ENCODE data around the gene LDLRAD4.

DNA sequence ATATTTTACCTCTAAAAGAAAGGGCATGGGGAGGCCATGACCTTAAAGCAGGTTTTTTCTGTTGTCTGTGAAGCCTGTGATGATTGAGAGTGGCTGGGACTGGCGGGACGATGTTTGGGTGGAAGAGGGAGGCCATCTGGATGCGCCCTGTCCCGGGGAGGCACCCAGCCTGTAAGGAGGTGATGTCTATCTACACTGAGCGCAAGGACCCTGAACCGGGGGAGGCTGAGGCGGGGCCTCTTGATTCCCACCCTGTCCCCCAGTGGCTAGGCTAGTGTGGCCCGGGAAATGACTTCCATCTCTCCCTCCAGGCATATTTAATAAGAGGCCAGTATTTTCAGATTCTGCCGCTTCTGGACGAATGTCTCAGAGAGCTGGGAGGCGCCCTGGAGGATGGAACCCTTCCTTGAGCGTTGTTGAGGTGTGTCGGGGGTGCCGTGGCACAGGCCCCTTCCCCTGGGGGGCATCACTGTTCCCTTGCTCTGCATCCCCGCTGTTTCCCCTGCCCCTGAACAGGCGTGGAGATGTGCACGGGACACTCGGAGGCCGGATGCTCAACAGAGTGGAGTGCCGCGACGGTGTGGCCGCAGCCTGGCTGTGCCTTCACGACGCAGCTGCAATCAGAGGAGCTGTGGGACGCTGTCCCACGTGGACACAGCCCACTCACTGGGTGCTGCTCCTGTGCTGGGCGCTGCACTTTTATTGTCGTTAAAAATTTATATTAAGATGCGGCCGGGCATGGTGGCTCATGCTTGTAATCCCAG, 185.4 kb downstream of the LDLRAD4 start:
- no peak for TF ChIP-seq CTCF (IDR thresholded peaks at IDR 0.05)
- TF ChIP-seq POLR2A (IDR thresholded peaks at IDR 0.05) = no peak
- TF ChIP-seq EP300 (IDR thresholded peaks at IDR 0.05) = no peak

Data from upper lobe of left lung (tissue), 4 donors.